LNCaP clone FGC (cell line): ENCODE results near the gene SYNPR.

Experiments used
- DNase-seq: peaks from one replicate; pipeline ENCODE4 v3.0.0-alpha.2; 2011; ENCODE audit warnings: low read depth
- H3K4me3 ChIP-seq: 2 replicates; pipeline ENCODE4 v1.5.1; 2011; ENCODE audit warnings: mild to moderate bottlenecking, low read depth, low read length, control low read depth
- TF ChIP-seq, protein P1 (sequence below): IDR thresholded peaks from 2 replicates; pipeline ENCODE4 v1.5.1; 2012; ENCODE audit warnings: mild to moderate bottlenecking; ENCODE audit not compliant: control insufficient read depth, insufficient read depth; ENCODE audit errors: extremely low read depth

SYNPR gene

DNA sequence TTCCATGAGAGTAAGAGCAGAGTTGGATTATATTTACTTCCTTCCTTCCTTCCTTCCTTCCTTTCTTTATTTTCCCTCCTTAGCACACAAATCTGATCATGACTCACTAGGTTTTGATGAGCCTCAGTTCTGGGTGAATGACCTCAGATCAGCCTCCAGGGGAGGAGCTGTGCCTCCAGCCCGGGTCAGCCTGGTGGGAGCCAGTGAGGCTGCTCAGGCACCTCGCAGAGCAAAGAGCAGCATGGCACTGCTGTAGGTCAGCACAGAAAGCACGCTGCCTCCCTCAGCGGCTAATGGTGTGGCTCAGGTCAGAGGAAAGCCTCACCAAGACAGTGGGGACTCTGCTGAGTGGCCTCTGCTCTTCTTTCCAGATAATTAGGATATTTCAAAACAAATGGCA is 108.5 kb downstream of the SYNPR start:
- H3K4me3 ChIP-seq: no peak overlapping the region
- TF ChIP-seq, protein P1, sequence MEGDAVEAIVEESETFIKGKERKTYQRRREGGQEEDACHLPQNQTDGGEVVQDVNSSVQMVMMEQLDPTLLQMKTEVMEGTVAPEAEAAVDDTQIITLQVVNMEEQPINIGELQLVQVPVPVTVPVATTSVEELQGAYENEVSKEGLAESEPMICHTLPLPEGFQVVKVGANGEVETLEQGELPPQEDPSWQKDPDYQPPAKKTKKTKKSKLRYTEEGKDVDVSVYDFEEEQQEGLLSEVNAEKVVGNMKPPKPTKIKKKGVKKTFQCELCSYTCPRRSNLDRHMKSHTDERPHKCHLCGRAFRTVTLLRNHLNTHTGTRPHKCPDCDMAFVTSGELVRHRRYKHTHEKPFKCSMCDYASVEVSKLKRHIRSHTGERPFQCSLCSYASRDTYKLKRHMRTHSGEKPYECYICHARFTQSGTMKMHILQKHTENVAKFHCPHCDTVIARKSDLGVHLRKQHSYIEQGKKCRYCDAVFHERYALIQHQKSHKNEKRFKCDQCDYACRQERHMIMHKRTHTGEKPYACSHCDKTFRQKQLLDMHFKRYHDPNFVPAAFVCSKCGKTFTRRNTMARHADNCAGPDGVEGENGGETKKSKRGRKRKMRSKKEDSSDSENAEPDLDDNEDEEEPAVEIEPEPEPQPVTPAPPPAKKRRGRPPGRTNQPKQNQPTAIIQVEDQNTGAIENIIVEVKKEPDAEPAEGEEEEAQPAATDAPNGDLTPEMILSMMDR: no peak
- no peak for DNase-seq

DNA sequence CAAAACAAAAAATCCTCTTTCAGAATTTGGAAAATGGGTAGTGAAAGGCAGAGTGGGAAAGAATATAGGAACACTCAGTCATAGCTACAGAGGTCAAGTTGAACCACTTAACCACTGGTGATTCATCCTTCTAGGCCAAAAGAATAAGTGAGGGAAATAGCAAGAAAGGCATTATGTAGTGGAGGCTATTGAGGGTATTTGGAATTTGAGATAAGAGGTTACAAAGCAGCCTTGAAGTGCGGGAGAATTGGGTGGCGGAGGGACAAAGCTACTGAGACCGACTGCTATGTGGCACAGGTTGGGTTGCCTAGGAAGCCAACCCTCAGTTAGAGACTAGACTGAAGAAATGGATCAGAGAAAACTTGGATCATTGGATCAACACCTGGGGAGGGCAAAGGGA is 109.5 kb downstream of the SYNPR start:
- H3K4me3 ChIP-seq: no peak overlapping the region
- DNase-seq: no peak
- TF ChIP-seq, protein P1: no peak

DNA sequence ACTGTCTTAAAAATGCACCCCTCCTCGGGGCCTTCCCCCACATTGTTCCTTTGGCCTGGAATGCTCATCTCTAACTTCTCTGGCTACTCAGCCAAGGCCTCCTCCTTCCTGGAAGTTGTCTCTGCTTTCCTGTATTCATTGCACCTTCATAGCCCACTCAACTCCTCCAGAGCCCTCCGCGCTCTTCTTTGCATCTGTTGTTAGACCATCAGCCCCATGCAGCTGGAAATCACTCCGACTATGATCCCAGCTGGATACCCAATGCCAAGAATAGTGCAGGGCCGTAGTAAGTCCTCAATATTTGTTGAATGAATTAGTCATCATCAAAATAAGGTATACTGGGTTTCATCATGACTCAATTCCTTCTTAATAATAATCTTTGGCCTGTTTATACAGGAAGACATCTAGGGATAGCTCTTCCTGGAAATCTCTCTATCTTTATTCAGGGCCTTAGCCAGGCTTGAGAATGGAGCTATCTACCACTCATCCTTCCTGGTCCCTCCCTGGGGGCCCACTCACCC is 112.7 kb downstream of the SYNPR start:
- TF ChIP-seq, protein P1: no peak

DNA sequence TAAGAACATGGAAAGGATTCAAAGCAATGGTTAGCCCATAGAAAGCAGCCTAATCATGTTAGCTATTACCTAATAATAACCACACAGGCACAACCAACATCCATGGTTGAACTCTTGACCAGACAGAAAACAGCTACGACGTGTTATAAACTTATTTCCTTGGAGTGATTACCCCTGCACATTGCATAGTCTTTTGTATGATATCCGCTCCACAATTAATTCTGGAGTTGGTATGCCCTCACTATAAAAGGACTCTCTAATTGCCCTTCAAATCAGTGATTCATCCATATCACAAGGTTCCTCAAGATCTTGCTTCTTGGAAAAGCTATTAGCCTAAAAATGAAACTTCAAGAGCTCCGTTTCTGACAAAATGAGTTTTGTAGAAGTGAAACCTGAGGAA is 117.9 kb downstream of the SYNPR start:
- H3K4me3 ChIP-seq: no peak overlapping the region
- DNase-seq: no peak
- TF ChIP-seq, protein P1: no peak

More for the DNA sequence above, 112.7 kb downstream of the SYNPR start:
- no peak overlapping the region for H3K4me3 ChIP-seq
- DNase-seq: no peak

DNA sequence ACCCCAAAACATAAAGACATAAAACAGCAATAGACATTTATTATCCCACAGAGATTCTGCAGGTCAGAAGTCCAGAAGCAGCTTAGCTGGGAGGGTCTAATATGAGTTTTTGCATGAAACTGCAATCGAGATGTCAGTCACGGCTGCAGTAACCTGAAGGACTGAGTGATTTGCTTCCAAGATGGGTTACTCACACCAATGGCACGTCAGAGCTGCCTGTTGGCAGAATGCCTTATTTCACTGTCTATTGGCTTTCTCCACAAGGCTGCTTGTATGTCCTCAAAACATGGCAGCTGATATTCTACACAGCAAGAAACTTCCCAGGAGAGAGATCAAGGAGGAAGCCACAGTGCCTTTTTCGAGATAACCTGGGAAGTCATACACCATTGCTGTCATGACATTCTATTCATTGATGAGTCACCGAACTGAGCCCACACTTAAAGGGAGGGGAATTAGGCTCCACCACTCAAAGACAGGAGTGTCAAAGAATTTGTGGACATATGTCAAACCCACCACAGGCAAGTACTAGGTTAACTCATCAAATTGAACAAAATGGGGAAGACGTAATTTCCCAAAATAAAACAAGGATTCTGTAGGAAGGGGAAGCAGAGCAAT is 122.2 kb downstream of the SYNPR start:
- DNase-seq: no peak

DNA sequence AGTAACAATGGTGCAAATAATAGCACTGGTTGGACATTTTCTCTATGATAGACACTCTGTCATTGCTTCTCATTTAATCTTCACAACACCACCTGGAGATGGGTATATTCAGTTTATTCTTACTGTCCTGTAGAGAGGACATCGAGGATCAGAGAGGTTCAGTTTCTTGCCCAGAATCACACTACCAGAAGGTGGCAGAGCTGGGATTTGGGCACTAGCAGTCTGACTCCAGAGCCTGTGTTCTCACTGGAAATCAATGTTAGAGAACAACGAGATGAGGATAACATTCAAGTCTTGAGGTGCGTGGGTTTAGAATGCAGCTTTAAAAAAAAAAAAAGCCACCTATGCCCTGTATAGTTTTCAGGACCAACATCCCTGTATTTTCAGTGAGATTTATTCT is 127.8 kb downstream of the SYNPR start:
- TF ChIP-seq, protein P1: peak; percentile 32
- H3K4me3 ChIP-seq: no peak overlapping the region
- DNase-seq: no peak

More for the DNA sequence above, 122.2 kb downstream of the SYNPR start:
- no peak overlapping the region for H3K4me3 ChIP-seq
- TF ChIP-seq, protein P1: no peak

DNA sequence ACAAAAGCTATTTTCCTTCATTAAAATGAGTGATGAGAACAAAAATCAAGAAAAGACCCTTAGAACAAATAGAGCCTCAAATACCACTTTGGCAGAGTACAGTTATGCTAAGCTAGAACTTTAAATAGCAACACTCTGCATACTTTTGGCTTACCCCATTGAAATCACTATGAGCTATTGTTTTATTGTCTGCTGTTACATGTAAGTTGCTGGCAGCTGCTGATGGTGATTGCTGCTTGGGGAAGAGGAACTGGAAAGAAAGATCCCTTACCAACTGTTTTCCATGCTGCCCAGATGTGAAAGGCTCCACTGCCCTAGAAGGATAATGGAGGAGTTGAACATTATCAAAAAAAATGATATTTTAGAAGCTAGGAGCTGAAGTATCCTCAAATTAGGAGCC is 135.4 kb downstream of the SYNPR start:
- TF ChIP-seq, protein P1: no peak
- DNase-seq: no peak
- H3K4me3 ChIP-seq: no peak overlapping the region
